K562 (cell line): Measurements from ENCODE around the gene PTPRT. TPM values are rescaled to one million over a fixed set of nuclear protein-coding genes. Genes with fewer than 3 reads are reported as not detected.

Source experiments
- ATAC-seq: fragments of 200-7000 bp; cut with Tn5 transposase; 3 replicates; pipeline ENCODE4 v1.9.1; 2020; ENCODE audit warnings: moderate library complexity
- BruUV-seq: library from RNA; stranded (reverse); fragments of 400-500 nt; replicated peaks from 2 replicates; lab custom pipeline; 2021; lab: Mats Ljungman, UMichigan
- CTCF ChIA-PET: fragments of 300-600 bp; formaldehyde crosslinking; extraction: SDS; loops from one replicate; lab custom pipeline; 2021; ENCODE audit warnings: low intra/inter-chr PET ratio; lab: Yijun Ruan, JAX
- POLR2A ChIA-PET: fragments of 300-600, 350-650 bp; sonication (Branson Sonifier 250); formaldehyde crosslinking; extraction: SDS; loops from one replicate; lab custom pipeline; 2021; ENCODE audit warnings: antibody characterized with exemption, inconsistent platforms; lab: Yijun Ruan, JAX
- DNase-seq, 4 experiments: peaks; one replicate each; pipeline versions ENCODE4 v3.0.0 to v3.0.0-alpha.2; 2011 to 2018; ENCODE audit warnings: low spot score in 3 of 4, mixed read lengths in 3 of 4; ENCODE audit errors: extremely low read depth in 1 of 4
- FAIRE-seq: peaks from 2 replicates; lab custom pipeline; 2011; peaks lifted over from hg19 to GRCh38; lab: Jason Lieb, UNC
- H2AFZ ChIP-seq: 2 replicates; pipeline ENCODE4 v1.6.0; 2011; ENCODE audit warnings: low read depth, low read length, control low read depth, inconsistent platforms
- H3K27ac ChIP-seq: fragments of 200-600 bp; 3 replicates; pipeline ENCODE4 v1.8.0; 2011; ENCODE audit warnings: low read depth, mild to moderate bottlenecking, control low read depth, inconsistent platforms, low read length, moderate library complexity, mixed read lengths; ENCODE audit errors: extremely low read depth
- H3K27me3 ChIP-seq, 2 experiments: fragments of 300-600 bp in 1 of 2; 2 replicates in 1 of 2; 3 replicates in 1 of 2; pipeline versions ENCODE4 v1.6.0 to v1.8.0; 2011; ENCODE audit warnings: inconsistent platforms in 2 of 2, low read length in 2 of 2, mild to moderate bottlenecking in 1 of 2, mixed read lengths in 1 of 2, moderate library complexity in 1 of 2; ENCODE audit not compliant: control insufficient read depth in 2 of 2, insufficient read depth in 2 of 2
- H3K36me3 ChIP-seq: fragments of 300-600 bp; 3 replicates; pipeline ENCODE4 v1.8.0; 2011; ENCODE audit warnings: mild to moderate bottlenecking, low read length, inconsistent platforms; ENCODE audit not compliant: control insufficient read depth, insufficient read depth
- H3K4me1 ChIP-seq, 2 experiments: fragments of 200-600 bp in 1 of 2; replicated peaks in 1 of 2; 2 replicates in 1 of 2; 3 replicates in 1 of 2; pipeline versions ENCODE4 v1.5.1 to v1.8.0; 2011; ENCODE audit warnings: inconsistent platforms in 2 of 2, low read length in 2 of 2, mild to moderate bottlenecking in 1 of 2, mixed read lengths in 1 of 2, moderate library complexity in 1 of 2; ENCODE audit not compliant: control insufficient read depth in 2 of 2, insufficient read depth in 2 of 2
- H3K4me2 ChIP-seq: 2 replicates; pipeline ENCODE4 v1.6.1; 2011; ENCODE audit warnings: low read length, control low read depth, inconsistent platforms, mixed read lengths; ENCODE audit not compliant: insufficient read depth
- H3K4me3 ChIP-seq: fragments of 200-600 bp; sonication (generic), shearing (Covaris generic); 2 replicates; pipeline ENCODE4 v1.5.1; 2016; ENCODE audit warnings: control low read depth, inconsistent platforms
- H3K79me2 ChIP-seq: fragments of 200-600 bp; 3 replicates; pipeline ENCODE4 v1.8.0; 2011; ENCODE audit warnings: low read length, inconsistent platforms; ENCODE audit not compliant: control insufficient read depth, insufficient read depth
- H3K9ac ChIP-seq, 2 experiments: 2 replicates each; pipeline versions ENCODE4 v1.6.0 to v1.6.1; 2011; ENCODE audit warnings: low read depth in 2 of 2, low read length in 2 of 2, control low read depth in 1 of 2, inconsistent platforms in 1 of 2, mild to moderate bottlenecking in 1 of 2, mixed read lengths in 1 of 2; ENCODE audit not compliant: insufficient read depth in 1 of 2
- H3K9me1 ChIP-seq: one replicate; pipeline ENCODE4 v1.6.0; 2011; ENCODE audit warnings: inconsistent platforms, mild to moderate bottlenecking, low read length, moderate library complexity; ENCODE audit not compliant: control insufficient read depth, insufficient read depth
- H3K9me3 ChIP-seq: replicated peaks from 2 replicates; pipeline ENCODE4 v1.5.1; 2011; ENCODE audit warnings: low read depth, low read length, inconsistent platforms; ENCODE audit not compliant: control insufficient read depth, insufficient read depth
- H4K20me1 ChIP-seq: replicated peaks from 2 replicates; pipeline ENCODE4 v1.6.1; 2011; ENCODE audit warnings: low read length, inconsistent platforms, mixed read lengths; ENCODE audit not compliant: control insufficient read depth, insufficient read depth
- ARID1B ChIP-seq: fragments of 450-650 bp; IDR thresholded peaks from 2 replicates; pipeline ENCODE4 v1.6.1; 2016; ENCODE audit warnings: antibody characterized with exemption, mild to moderate bottlenecking, inconsistent platforms
- CBX5 ChIP-seq: IDR thresholded peaks from 2 replicates; pipeline ENCODE4 v1.6.1; 2014; ENCODE audit warnings: low read depth, borderline replicate concordance
- CREM ChIP-seq: IDR thresholded peaks from 2 replicates; pipeline ENCODE4 v1.6.1; 2014; ENCODE audit warnings: antibody characterized with exemption, low read depth
- ETS1 ChIP-seq: conservative IDR thresholded peaks from 2 replicates; pipeline ENCODE4 v1.6.1; 2011; ENCODE audit warnings: low read depth, mild to moderate bottlenecking, low read length; ENCODE audit not compliant: control insufficient read depth
- FOXJ2 ChIP-seq: fragments of 200-800 bp; sonication (Bioruptor generic); IDR thresholded peaks from 2 replicates; pipeline ENCODE4 v1.6.1; 2016; ENCODE audit warnings: missing genetic modification characterization, missing compliant biosample characterization
- GTF3C2 ChIP-seq: IDR thresholded peaks from 3 replicates; pipeline ENCODE4 v1.6.1; 2011; ENCODE audit warnings: borderline replicate concordance, mild to moderate bottlenecking, moderate library complexity; ENCODE audit not compliant: insufficient read length; ENCODE audit errors: extremely low read depth
- ILF3 ChIP-seq: fragments of 450-650 bp; IDR thresholded peaks from 2 replicates; pipeline ENCODE4 v1.6.1; 2018; ENCODE audit warnings: antibody characterized with exemption, mild to moderate bottlenecking, moderate library complexity, borderline replicate concordance
- PHB2 ChIP-seq: fragments of 450-650 bp; IDR thresholded peaks from 2 replicates; pipeline ENCODE4 v1.6.1; 2017; ENCODE audit warnings: low read depth
- SIX5 ChIP-seq, 2 experiments: IDR thresholded peaks; 2 replicates each; pipeline ENCODE4 v1.6.1; 2011; ENCODE audit warnings: low read length in 2 of 2, borderline replicate concordance in 1 of 2, low read depth in 1 of 2, mild to moderate bottlenecking in 1 of 2, moderate library complexity in 1 of 2; ENCODE audit not compliant: insufficient read depth in 1 of 2
- SMARCA5 ChIP-seq: fragments of 450-650 bp; IDR thresholded peaks from 2 replicates; pipeline ENCODE4 v1.6.1; 2016
- SNRNP70 ChIP-seq: fragments of 200-400 bp; formaldehyde crosslinking; optimal IDR thresholded peaks from 2 replicates; pipeline ENCODE3; 2017; ENCODE audit warnings: low read depth, low read length
- TCF3 ChIP-seq: sonication (generic); formaldehyde crosslinking; IDR thresholded peaks from 2 replicates; pipeline ENCODE4 v1.4.0; 2020; ENCODE audit warnings: mild to moderate bottlenecking, missing genetic modification reagents
- ZZZ3 ChIP-seq: fragments of 450-650 bp; IDR thresholded peaks from 2 replicates; pipeline ENCODE4 v1.6.1; 2016; ENCODE audit warnings: antibody characterized with exemption, mild to moderate bottlenecking, moderate library complexity
- WGBS: fragments of 100-300 bp; shearing (Covaris generic); methylation state at CpG from one replicate; pipeline ENCODE4 v1.1.6; 2016; ENCODE audit warnings: low coverage, mixed read lengths; ENCODE audit not compliant: insufficient coverage; ENCODE audit errors: missing lambda C conversion rate; 5-methylcytosine and 5-hydroxymethylcytosine counted together
- in situ Hi-C: fragments of 300-500 bp; cut with MboI; formaldehyde crosslinking; loops from 4 replicates; pipeline ENCODE4 v1.15.0; 2018; ENCODE audit warnings: inconsistent platforms, mixed read lengths
- intact Hi-C: fragments of 100-400 bp; cut with micrococcal nuclease; formaldehyde crosslinking; loops from 2 replicates; pipeline ENCODE4 v1.14.2; 2022
- polyA plus RNA-seq, 8 experiments: library from polyadenylated mRNA; depleted of rRNA in 4 of 8; stranded (reverse) in 5 of 8; unstranded in 3 of 8; fragments of >200 nt; fragmentation: Nextera tagmentation in 2 of 8; fragmentation: Illumina TruSeq in 1 of 8; extraction: Ambion mirVana in 2 of 8; extraction: Trizol in 1 of 8; gene quantifications; 2 replicates each; pipeline versions ENCODE4 v1.2.1 to v1.2.3, GENCODE V29; 2011 to 2014; ENCODE audit warnings: inconsistent platforms in 1 of 8, missing spikeins in 1 of 8
- total RNA-seq, 7 experiments: library from RNA; depleted of rRNA in 6 of 7; stranded (reverse); fragments of >200 nt in 6 of 7; fragmentation: Illumina TruSeq in 2 of 7; extraction: Trizol in 2 of 7; gene quantifications; 2 replicates each; pipeline versions ENCODE4 v1.2.1 to v1.2.3, GENCODE V29; 2011 to 2021; ENCODE audit warnings: low replicate concordance in 1 of 7

PTPRT gene
- total and polyA plus RNA-seq, 9 of the 15 experiments (the other 6 are each of a cell fraction or from before 2014, with no cell fraction given), result not detected

GRCh38 chr20:43183536-43184070 lies 6.1 kb downstream of the PTPRT start:
- WGBS, result 0% methylated on average over 5 of the region's 5 CpGs
- Histone ChIP-seq H3K9me1 (no peaks in the 10 kb centered on the region), H3K4me2 (no peak overlapping the region), H2AFZ (no peak overlapping the region), H3K79me2 (no peaks in the 10 kb centered on the region), H4K20me1 (peaks cover 5% of the 10 kb centered on the region), H3K9me3 (no peaks in the 10 kb centered on the region), H3K27ac (no peak overlapping the region), H3K4me1 (no peaks in the 10 kb centered on the region)
- BruUV-seq, result no TSS peak
- in situ Hi-C loops, result loop anchor here (10.0 kb wide), 1 partner anchor 1229 kb away; no protein-coding TSS in a partner anchor
- no peak for ATAC-seq
- DNase-seq, result no peak
- FAIRE-seq, result no peak
- no peak for TF ChIP-seq FOXJ2 (tag)
- no peak for TF ChIP-seq SMARCA5
- TF ChIP-seq SIX5 (IDR thresholded peaks at IDR 0.05; ENCODE audit: borderline replicate concordance in 1 of 2, insufficient read depth in 1 of 2, low read depth in 1 of 2, low read length in 2 of 2), result no peak
- TF ChIP-seq ZZZ3, result no peak
- no peak for TF ChIP-seq CBX5
- no peak for TF ChIP-seq ILF3
- TF ChIP-seq, all 486 proteins: peak for 0
- H3K27me3 ChIP-seq, result peaks cover 4 to 11% of the 10 kb centered on the region in 2 experiments; a peak in 4 of 5 replicates
- POLR2A ChIA-PET, result no interaction called here
- intact Hi-C loops, result loop anchor here (10.0 kb wide), 1 partner anchor 1159 kb away; no protein-coding TSS in a partner anchor
- no peaks in the 10 kb centered on the region for H3K36me3 ChIP-seq
- H3K9ac ChIP-seq, result no peak overlapping the region
- no peak overlapping the region for H3K4me3 ChIP-seq
- CTCF ChIA-PET, result no interaction called here

- no peaks in the 10 kb centered on the region for H3K79me2 ChIP-seq
- H4K20me1 ChIP-seq, result no peaks in the 10 kb centered on the region
- intact Hi-C loops, result no loop called here
- H3K9ac ChIP-seq, result no peak overlapping the region
- ChIA-PET CTCF (no interaction called here), POLR2A (interaction anchor here (0.6 kb wide), 1 partner anchor 24 kb away, joined by 3 read pairs; no protein-coding TSS in a partner anchor)
- ATAC-seq (no peak), DNase-seq (no peak), FAIRE-seq (no peak)
- H3K4me3 ChIP-seq, result no peak overlapping the region
- 0% methylated on average over 2 of the region's 2 CpGs for WGBS
- no peak overlapping the region for H3K4me2 ChIP-seq
- no peaks in the 10 kb centered on the region for H3K9me3 ChIP-seq
- in situ Hi-C loops, result no loop called here
- no peaks in the 10 kb centered on the region for H3K9me1 ChIP-seq
- H3K4me1 ChIP-seq, result no peaks in the 10 kb centered on the region
- H3K27me3 ChIP-seq, result peaks cover 0 to 10% of the 10 kb centered on the region in 2 experiments; a peak in 2 of 5 replicates
- no TSS peak for BruUV-seq
- no peak overlapping the region for H3K27ac ChIP-seq
- H3K36me3 ChIP-seq, result no peaks in the 10 kb centered on the region
- no peak overlapping the region for H2AFZ ChIP-seq
- TF ChIP-seq SNRNP70 (no peak), CREM (no peak), ETS1 (no peak), TCF3 (CRISPR knock-in tag) (no peak), ARID1B (no peak), GTF3C2 (no peak), PHB2 (no peak)
Measured at GRCh38 chr20:43178080-43178479, 11.6 kb downstream of the PTPRT start.
